GM18502 (cell line): ENCODE data around the gene PGLYRP3.

Experiments used
- ATAC-seq: cut with Tn5 transposase; IDR thresholded peaks from one replicate; pipeline ENCODE4 v1.9.1; 2021; ENCODE audit warnings: mild to moderate bottlenecking; ENCODE audit not compliant: unreplicated experiment, poor library complexity

PGLYRP3 gene

DNA sequence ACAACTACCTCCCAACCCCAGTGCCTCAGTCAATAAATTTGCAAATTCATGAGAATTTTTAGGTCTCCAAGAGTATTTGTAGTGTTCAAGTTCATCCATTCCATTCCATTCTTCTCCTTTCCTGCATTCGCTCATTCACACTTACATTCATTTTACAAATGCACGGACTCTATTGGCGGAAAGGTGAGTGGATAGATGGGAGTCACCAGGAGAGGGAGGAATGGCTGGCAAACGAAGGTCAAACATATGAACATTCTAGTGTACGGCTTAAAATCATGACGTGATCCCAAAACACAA, 50.7 kb downstream of the PGLYRP3 start:
- ATAC-seq, result no peak

DNA sequence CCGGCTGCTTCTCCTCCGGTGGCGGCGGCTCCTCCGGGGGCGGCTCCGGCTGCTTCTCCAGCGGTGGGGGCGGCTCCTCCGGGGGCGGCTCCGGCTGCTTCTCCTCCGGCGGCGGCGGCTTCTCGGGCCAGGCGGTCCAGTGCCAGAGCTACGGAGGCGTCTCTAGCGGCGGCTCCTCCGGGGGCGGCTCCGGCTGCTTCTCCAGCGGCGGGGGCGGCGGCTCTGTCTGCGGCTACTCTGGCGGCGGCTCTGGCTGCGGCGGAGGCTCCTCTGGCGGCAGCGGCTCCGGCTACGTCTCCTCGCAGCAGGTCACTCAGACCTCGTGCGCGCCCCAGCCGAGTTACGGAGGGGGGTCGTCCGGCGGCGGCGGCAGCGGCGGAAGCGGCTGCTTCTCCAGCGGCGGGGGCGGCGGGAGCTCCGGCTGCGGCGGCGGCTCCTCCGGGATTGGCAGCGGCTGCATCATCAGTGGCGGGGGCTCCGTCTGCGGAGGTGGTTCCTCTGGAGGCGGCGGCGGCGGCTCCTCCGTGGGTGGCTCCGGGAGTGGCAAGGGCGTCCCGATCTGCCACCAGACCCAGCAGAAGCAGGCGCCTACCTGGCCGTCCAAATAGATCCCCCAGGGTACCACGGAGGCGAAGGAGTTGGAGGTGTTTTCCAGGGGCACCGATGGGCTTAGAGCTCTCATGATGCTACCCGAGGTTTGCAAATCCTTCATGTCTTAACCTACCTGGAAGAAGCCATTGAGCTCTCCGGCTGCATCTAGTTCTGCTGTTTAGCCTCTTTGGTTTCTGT, 51.3 kb downstream of the PGLYRP3 start:
- no peak for ATAC-seq

DNA sequence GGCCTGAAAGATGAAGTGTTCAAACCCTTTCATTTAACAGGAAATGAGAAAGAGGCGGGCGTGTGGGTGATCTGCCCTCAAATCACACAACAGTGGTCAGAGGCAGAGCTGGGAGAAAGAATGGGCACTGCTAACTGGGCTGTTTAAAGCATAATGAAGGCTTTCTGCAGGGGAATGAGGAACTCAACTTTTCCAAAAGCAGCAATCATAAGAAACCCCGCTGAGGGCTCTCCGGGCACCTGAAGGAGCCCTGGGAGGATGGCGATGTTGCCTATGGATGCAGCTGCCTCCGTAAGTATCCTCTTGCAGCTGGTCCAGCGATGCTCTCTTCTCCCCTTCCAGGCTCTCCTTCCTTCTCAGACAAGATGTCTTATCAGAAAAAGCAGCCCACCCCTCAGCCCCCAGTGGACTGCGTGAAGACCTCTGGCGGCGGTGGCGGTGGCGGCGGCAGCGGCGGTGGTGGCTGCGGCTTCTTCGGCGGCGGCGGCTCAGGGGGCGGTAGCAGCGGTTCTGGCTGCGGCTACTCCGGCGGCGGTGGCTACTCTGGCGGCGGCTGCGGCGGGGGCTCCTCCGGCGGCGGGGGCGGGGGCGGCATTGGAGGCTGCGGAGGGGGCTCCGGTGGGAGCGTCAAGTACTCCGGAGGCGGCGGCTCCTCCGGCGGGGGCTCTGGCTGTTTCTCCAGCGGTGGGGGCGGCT, 52.0 kb downstream of the PGLYRP3 start:
- ATAC-seq, result no peak

DNA sequence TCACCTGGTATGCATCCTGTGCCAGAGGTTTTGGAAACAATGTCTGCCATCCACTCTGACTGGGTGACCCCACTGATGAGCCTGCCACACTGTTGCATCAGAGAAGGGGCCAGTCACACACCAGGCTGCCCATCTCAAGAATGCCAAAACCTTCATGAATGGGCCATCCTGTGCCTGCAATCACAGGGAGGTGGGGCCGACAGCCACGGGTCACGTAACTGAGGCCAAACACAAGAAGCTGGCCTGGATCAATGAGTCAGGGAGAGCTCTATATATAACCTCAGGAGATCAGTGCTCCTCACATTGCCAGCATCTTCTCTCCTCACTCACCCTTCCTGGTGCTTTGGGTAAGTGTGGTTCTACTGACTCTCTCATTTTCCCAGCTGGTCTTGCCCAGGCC, 53.4 kb downstream of the PGLYRP3 start, which contains the start of gene LORICRIN:
Gene LORICRIN, plus strand, starts transcription at position 301 of the 400 bp plus-strand sequence. CDS start 1,263 bp downstream, outside the sequence.
- no peak for ATAC-seq

DNA sequence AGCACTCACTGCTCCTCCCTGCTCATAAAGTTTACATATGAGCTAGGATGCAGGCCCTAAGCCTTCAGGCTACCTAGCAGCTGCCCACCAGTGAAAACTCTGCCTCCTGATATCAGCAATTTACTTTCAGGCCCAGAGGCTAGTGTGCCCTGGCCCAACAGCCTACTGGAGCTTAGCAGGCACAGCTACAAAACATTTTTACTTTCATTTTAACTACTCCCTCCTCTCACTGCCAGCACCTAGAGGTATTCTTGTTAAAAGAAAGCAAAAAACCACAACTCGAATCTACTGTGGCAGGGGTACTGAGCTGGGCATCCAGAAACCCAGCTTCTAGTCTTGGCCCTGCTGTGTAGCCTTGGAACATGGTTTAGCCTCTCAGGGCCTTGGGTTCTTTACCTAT, 59.1 kb downstream of the PGLYRP3 start:
- no peak for ATAC-seq

DNA sequence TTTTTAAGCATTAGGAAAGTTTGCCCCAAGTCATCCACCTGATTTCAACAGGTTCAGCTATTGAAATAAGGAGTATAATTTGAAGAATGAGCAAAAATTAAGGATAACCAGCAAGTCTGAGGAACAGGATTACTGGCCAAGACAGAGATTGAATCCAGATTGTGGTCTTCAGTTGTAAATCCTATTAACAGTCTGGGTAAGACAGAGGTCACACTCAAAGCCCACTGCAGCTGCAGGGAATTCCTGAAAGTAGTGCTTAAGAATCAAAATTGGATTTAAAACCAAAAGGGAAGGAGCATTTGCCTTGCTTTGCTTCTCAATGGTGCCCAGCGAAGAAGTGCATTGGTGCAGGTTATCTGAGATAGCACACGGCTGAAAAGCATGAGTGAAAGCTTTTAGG, 59.7 kb downstream of the PGLYRP3 start:
- ATAC-seq, result no peak

DNA sequence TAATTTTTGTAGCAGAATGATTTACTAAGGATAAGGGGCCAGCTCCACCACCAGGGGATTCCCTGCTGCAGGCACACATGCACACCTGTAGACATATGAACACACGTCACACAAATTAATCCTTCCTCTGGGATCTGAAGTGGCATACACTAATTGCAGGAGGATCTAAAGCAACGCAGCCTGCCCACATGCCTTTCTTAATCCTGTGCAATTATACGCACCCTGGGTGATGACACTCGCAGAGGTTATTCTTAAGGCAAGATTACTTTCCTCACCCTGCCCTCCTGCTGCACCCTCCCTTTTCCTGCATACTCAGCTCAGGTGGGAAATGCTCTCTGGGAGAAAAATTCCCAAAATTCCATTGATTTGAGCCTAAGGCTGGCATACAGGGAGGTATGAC, 60.8 kb downstream of the PGLYRP3 start:
- ATAC-seq, result no peak

DNA sequence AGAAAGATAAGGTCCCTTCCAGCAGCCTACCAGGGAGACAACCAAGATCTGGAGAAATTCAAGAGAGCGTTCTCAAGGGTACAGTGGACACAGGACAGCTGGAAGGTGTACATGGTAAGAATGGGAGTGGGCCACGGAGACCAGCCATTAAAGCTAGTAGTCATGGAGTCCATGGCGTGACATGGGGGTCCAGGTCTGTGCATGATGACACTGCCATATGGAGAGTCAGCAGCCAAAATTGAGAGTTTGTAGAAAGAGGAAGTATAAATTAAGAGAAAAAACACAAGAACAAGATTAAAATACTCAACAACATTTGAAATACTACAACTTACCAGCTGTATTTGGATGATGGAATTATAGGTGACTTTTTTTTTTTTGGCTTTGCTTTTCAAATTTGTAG, 61.2 kb downstream of the PGLYRP3 start:
- no peak for ATAC-seq

DNA sequence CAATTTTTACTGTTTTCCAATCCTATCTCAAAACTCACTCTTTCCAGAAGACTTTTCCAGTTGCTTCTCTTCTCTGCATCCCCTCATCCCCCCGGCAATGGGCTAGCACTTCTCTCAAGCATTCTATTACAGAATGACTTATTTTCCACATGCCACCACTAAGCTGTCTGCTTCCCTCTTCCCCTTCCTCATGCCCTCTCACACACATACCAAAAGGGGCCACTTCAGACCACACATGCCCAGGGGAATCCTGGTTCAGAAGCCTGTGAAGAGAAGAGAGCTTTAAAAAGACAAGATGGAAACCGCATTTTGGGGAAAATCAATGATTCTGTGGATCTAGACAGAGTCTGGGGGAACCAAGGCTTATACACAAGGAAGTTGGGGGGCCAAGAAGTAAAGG, 61.7 kb downstream of the PGLYRP3 start:
- no peak for ATAC-seq

DNA sequence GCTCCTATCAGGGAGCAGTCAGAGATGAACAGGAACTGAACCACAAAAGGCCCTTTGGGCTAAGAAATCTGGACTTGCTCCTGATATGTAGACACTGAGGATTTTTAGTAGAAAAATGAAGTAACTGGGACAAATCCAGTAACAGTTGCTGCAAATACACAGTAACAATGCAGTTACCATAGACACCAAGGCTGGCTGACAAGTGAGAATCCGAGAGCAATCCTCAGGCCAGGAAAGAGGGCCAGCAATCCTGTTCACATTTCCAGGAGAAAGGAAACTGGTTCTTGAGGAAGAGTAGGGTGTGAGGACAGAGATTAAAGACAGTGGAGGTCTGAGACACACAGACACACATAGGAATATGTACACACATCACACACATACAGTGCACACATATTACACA, 62.6 kb downstream of the PGLYRP3 start:
- no peak for ATAC-seq

DNA sequence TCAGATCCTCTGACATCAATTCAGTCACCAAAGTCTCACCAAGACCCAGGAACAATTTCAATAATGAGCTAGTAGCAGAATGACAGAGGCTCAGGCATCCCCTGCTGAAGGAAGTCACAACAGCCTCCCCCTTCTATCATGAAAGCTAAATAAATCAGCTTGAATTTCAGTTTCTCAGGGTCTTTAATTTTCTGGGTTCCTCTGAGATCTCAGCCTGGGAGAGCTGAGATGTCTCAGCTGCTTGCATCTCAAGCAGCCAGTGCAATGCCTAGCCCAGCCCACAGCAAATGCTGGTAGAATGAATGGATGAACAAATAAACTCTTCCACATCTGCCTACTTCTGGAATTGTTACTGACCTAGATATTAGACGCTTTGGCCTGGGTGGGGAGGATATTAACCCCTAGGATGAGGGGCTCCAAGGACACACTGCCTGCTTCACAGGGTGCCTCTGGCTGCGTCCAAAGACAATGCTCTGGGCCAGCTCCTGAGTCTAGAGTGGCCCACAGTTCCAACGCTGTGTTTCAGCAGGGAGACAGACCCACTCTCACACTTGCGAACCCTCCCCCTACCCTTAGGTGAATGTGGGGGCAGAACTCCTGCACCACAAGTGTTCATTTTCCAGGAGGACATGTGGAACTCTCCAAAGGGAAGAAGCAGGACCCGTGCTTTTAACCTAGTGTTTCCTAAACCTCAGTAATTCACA, 64.4 kb downstream of the PGLYRP3 start:
- no peak for ATAC-seq
